Astrocyte of the spinal cord (primary cell): ENCODE measurements around the gene SENP6.

Source experiments
- DNase-seq: peaks from one replicate; pipeline ENCODE4 v3.0.0; 2011; ENCODE audit warnings: low read depth, low spot score
- H3K4me3 ChIP-seq: 2 replicates; pipeline ENCODE4 v1.5.1; 2011; ENCODE audit warnings: low read depth, mild to moderate bottlenecking, low read length, moderate library complexity
- in situ Hi-C: cut with HindIII; loops from 2 replicates; pipeline ENCODE4 v1.10.0; 2017; ENCODE audit warnings: low sequenced_read_pairs
- TF ChIP-seq, protein P1 (sequence below): IDR thresholded peaks from 2 replicates; pipeline ENCODE4 v1.5.1; 2012; ENCODE audit warnings: low read depth, mild to moderate bottlenecking, low read length, inconsistent platforms

SENP6 gene

DNA sequence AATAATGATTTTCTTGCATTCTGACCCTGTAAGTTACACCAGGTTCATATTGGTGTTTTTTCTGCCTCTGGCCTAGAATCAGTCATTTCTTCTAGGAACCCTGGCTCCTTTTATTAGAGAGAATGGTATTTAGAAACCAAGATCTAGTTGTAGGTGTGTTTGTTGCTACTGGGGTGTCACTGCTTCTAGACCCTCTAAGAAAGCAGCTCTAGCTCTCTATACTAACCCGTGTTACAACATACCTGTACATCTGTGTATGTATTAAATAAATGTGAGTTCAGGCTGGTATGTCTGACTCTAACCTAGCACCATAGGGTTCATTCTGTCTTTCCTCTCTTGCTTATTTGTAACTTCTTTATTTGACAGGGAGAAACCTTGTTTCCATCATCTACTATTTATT is 16.8 kb downstream of the SENP6 start:
- in situ Hi-C loops: no loop called here
- no peak overlapping the region for H3K4me3 ChIP-seq
- TF ChIP-seq, protein P1, sequence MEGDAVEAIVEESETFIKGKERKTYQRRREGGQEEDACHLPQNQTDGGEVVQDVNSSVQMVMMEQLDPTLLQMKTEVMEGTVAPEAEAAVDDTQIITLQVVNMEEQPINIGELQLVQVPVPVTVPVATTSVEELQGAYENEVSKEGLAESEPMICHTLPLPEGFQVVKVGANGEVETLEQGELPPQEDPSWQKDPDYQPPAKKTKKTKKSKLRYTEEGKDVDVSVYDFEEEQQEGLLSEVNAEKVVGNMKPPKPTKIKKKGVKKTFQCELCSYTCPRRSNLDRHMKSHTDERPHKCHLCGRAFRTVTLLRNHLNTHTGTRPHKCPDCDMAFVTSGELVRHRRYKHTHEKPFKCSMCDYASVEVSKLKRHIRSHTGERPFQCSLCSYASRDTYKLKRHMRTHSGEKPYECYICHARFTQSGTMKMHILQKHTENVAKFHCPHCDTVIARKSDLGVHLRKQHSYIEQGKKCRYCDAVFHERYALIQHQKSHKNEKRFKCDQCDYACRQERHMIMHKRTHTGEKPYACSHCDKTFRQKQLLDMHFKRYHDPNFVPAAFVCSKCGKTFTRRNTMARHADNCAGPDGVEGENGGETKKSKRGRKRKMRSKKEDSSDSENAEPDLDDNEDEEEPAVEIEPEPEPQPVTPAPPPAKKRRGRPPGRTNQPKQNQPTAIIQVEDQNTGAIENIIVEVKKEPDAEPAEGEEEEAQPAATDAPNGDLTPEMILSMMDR: no peak
- DNase-seq: no peak

DNA sequence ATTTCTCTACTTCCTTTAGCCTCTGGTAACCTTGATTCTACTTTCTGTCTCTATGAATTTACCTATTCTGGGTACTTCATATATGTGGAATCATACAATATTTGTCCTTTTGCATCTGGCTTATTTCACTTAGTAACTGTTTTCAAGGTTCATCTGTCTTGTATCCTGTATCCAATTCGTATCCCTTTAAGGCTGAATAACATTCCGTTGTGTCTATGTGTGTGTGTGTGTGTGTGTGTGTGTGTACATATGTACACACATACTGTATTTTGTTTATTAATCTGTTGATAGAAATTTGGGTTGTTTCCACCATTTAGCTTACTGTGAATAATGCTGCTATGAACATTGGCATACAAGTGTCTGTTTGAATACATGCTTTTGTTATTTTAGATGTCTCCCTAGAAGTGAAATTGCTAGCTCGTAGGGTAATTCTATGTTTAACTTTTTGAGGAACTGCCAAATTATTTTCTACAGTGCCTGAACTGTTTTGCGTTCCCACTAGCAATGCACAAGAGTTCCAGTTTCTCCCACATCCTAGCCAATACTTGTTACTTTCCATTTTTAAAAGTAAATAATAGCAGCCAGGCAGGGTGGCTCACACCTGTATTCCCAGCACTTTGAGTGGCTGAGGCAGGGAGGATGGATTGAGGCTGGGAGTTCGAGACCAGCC is 17.7 kb downstream of the SENP6 start:
- in situ Hi-C loops: no loop called here
- H3K4me3 ChIP-seq: no peak overlapping the region
- DNase-seq: no peak
- TF ChIP-seq, protein P1: no peak

DNA sequence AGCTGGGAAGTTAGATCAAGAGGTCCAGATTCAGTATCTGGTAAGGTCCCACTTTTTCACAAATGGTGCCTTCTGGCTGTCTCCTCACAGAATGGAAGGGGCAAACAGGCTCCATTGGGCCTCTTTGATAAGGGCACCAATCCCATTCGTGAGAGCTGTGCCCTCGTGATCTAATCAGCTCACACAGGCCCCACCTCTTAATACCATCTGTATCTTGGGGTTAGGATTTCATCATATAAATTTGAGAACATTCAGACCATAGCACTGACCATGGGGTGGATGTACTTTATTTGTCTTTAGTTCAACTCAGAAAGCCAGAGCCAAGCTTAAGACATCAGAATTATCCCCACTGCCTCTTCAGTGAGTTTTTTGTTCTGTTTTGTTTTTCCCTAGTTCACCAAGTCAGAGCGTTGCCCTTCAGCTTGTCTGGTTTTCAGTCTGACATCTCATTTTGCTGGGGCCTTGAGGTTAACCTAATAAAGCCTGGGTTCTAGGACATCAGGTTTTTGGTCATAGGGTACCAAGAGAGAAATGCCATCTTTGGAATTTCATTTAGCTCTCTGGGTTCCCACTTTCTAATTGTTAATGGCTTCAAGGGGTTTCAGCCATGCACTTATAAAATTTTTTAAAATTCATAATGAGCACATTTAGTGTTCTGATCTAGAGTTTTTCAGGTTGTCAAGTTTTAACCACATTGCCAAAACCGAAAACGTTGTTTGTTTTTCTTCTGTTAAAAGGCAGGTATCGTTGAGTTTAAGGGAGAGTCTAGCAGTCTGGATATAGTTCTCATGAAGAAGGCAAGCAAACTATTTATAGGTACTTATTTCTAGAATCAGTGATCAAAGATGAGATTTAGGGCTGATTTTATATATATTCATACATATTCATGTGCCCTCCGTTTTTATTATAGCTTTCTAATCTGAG is 19.0 kb downstream of the SENP6 start:
- no peak for DNase-seq
- H3K4me3 ChIP-seq: no peak overlapping the region
- TF ChIP-seq, protein P1: no peak
- in situ Hi-C loops: no loop called here

- TF ChIP-seq, protein P1: no peak
Observed at GRCh38 chr6:75621846-75622245, 20.2 kb downstream of the SENP6 start.

DNA sequence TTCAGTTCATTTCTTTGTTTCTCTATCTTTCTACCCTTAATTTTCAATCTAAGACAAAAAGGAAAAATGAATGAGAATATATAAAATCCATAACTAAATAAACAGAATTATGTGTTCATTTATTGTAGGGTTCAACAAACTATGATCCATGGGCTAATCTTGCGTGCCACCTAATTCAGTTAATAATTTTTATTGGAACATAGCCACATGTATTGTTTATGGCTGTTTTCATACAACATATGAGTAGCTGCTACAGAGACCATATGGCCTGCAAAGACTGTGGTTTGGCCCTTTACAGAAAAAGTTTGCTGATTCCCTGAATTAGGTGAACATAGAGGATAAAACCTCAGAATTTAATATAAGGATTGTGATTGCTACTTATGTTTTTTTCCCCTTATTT is 21.8 kb downstream of the SENP6 start:
- TF ChIP-seq, protein P1: no peak
- in situ Hi-C loops: no loop called here

More at GRCh38 chr6:75621846-75622245, 20.2 kb downstream of the SENP6 start:
- in situ Hi-C loops: no loop called here
- no peak for DNase-seq
- no peak overlapping the region for H3K4me3 ChIP-seq

GRCh38 chr6:75624335-75624734 is 22.7 kb downstream of the SENP6 start:
- no peak for DNase-seq
- H3K4me3 ChIP-seq: no peak overlapping the region
- in situ Hi-C loops: no loop called here
- TF ChIP-seq, protein P1: no peak

More for the DNA sequence above, 21.8 kb downstream of the SENP6 start:
- no peak for DNase-seq
- H3K4me3 ChIP-seq: no peak overlapping the region
